Upper lobe of right lung (tissue), 1 donor: ENCODE data around the gene LRRK2. TPM values are rescaled to one million over a fixed set of nuclear protein-coding genes. Genes with fewer than 3 reads are reported as not detected.

Source experiments
- ATAC-seq: fragments of 200-7000 bp; cut with Tn5 transposase; one replicate; pipeline ENCODE4 v1.9.1; 2020; ENCODE audit warnings: mild to moderate bottlenecking, moderate library complexity
- DNase-seq: peaks from one replicate; pipeline ENCODE4 v3.0.0-alpha.2; 2020
- H3K27ac ChIP-seq: fragments of 200-600 bp; one replicate; pipeline ENCODE4 v1.8.0; 2022
- H3K27me3 ChIP-seq: fragments of 200-600 bp; one replicate; pipeline ENCODE4 v1.8.0; 2022; ENCODE audit warnings: mild to moderate bottlenecking
- H3K36me3 ChIP-seq: fragments of 200-600 bp; one replicate; pipeline ENCODE4 v1.8.0; 2022
- H3K4me1 ChIP-seq: fragments of 200-600 bp; one replicate; pipeline ENCODE4 v1.8.0; 2022
- H3K4me3 ChIP-seq: fragments of 200-600 bp; one replicate; pipeline ENCODE4 v1.8.0; 2022; ENCODE audit warnings: mild to moderate bottlenecking
- H3K9me3 ChIP-seq: fragments of 200-600 bp; one replicate; pipeline ENCODE4 v1.8.0; 2022
- CTCF ChIP-seq: fragments of 200-600 bp; IDR thresholded peaks from one replicate; pipeline ENCODE4 v1.8.0; 2022; ENCODE audit warnings: antibody characterized with exemption
- intact Hi-C: fragments of 100-400 bp; cut with DNase I; formaldehyde crosslinking; loops from one replicate; pipeline ENCODE4 v1.11.0; 2022
- total RNA-seq: library from RNA; stranded (reverse); fragmentation: NEBNext Ultra II Directional; extraction: Animal tissue kit (Norgen Biotek cat#: 25700); gene quantifications from one replicate; pipeline ENCODE4 v1.2.1, GENCODE V29; 2021
- donor health status: DM: no; HTN: yes; CAD: no; lungs with severe emphysema.

LRRK2 gene
- total RNA-seq, 1 donor from 2014 or later = 415 TPM

- H3K4me1 ChIP-seq = no peaks in the 10 kb centered on the region
- intact Hi-C loops = no loop called here
Observed at GRCh38 chr12:40229690-40230651, 5.2 kb downstream of the LRRK2 start.

GRCh38 chr12:40232602-40233001 lies 7.8 kb downstream of the LRRK2 start:
- H3K4me1 ChIP-seq = peaks cover 6% of the 10 kb centered on the region
- peaks cover 35% of the 10 kb centered on the region for H3K36me3 ChIP-seq
- intact Hi-C loops = no loop called here
- H3K27ac ChIP-seq = no peak overlapping the region
- H3K27me3 ChIP-seq = no peaks in the 10 kb centered on the region
- TF ChIP-seq CTCF = no peak
- ATAC-seq (no peak), DNase-seq (no peak)
- H3K9me3 ChIP-seq = no peaks in the 10 kb centered on the region
- no peak overlapping the region for H3K4me3 ChIP-seq

More at GRCh38 chr12:40229690-40230651, 5.2 kb downstream of the LRRK2 start:
- H3K4me3 ChIP-seq = peak overlapping the region; percentile 63
- H3K27ac ChIP-seq = peak overlapping the region; percentile 98
- H3K9me3 ChIP-seq = no peaks in the 10 kb centered on the region
- no peak for TF ChIP-seq CTCF
- ATAC-seq (no peak), DNase-seq (no peak)
- H3K27me3 ChIP-seq = no peaks in the 10 kb centered on the region
- peaks cover 17% of the 10 kb centered on the region for H3K36me3 ChIP-seq

- H3K9me3 ChIP-seq = no peaks in the 10 kb centered on the region
- TF ChIP-seq CTCF = no peak
- H3K36me3 ChIP-seq = peaks cover 43% of the 10 kb centered on the region
- ATAC-seq (no peak), DNase-seq (no peak)
- H3K4me3 ChIP-seq = no peak overlapping the region
- intact Hi-C loops = no loop called here
- H3K27me3 ChIP-seq = no peaks in the 10 kb centered on the region
- H3K27ac ChIP-seq = no peak overlapping the region
- peaks cover 6% of the 10 kb centered on the region for H3K4me1 ChIP-seq
Observed at GRCh38 chr12:40233741-40234367, 9.1 kb downstream of the LRRK2 start.

- Histone ChIP-seq H3K4me3 (no peak overlapping the region), H3K27me3 (no peaks in the 10 kb centered on the region), H3K4me1 (peaks cover 6% of the 10 kb centered on the region), H3K36me3 (peaks cover 49% of the 10 kb centered on the region), H3K27ac (no peak overlapping the region), H3K9me3 (no peaks in the 10 kb centered on the region)
- DNase-seq = no peak
- intact Hi-C loops = no loop called here
- TF ChIP-seq CTCF = no peak
- ATAC-seq = peak; percentile 50
Observed at GRCh38 chr12:40236357-40236850, 11.6 kb downstream of the LRRK2 start.

- no peak overlapping the region for H3K4me3 ChIP-seq
- H3K4me1 ChIP-seq = peaks cover 6% of the 10 kb centered on the region
- H3K27ac ChIP-seq = no peak overlapping the region
- H3K9me3 ChIP-seq = no peaks in the 10 kb centered on the region
- peaks cover 40% of the 10 kb centered on the region for H3K36me3 ChIP-seq
- TF ChIP-seq CTCF = no peak
- H3K27me3 ChIP-seq = no peaks in the 10 kb centered on the region
- peak; percentile 41 for ATAC-seq
- intact Hi-C loops = no loop called here
- no peak for DNase-seq
Observed at GRCh38 chr12:40238266-40238902, 13.6 kb downstream of the LRRK2 start.
